ENCODE measurements around the gene ARRDC2. TPM values are rescaled to one million over a fixed set of nuclear protein-coding genes. Genes with fewer than 3 reads are reported as not detected.

ARRDC2 gene
- total and polyA plus RNA-seq, 2 of the 13 experiments (the other 11 are each of a cell fraction or from before 2014, with no cell fraction given), result 2.1 to 3.4 TPM

GRCh38 chr19:18000915-18001776 is 6.8 kb upstream of the ARRDC2 start (continued):
- TF ChIP-seq KLF16 (CRISPR knock-in tag; IDR thresholded peaks at IDR 0.05) (peak in 1 of 2 experiments; percentile 73; a peak in 2 of 4 replicates), ZNF720 (CRISPR knock-in tag; IDR thresholded peaks at IDR 0.05) (no peak), DMTF1 (CRISPR knock-in tag; IDR thresholded peaks at IDR 0.05) (no peak), CREBL2 (CRISPR knock-in tag; IDR thresholded peaks at IDR 0.05; ENCODE audit: borderline replicate concordance) (peak; percentile 38; the same call in 1 of the 2 replicates), SOX13 (IDR thresholded peaks at IDR 0.05) (no peak), SOX13 (CRISPR knock-in tag; conservative IDR thresholded peaks at IDR 0.05 in 1 of 2, IDR thresholded peaks at IDR 0.05 in 1 of 2) (no peak), ZNF839 (CRISPR knock-in tag; IDR thresholded peaks at IDR 0.05; ENCODE audit: borderline replicate concordance) (no peak), HMG20A (CRISPR knock-in tag; IDR thresholded peaks at IDR 0.05; ENCODE audit: borderline replicate concordance) (no peak), MTA3 (CRISPR knock-in tag; IDR thresholded peaks at IDR 0.05) (no peak), ZNF335 (CRISPR knock-in tag; IDR thresholded peaks at IDR 0.05) (no peak), ZNF44 (CRISPR knock-in tag; IDR thresholded peaks at IDR 0.05) (no peak), ZNF749 (CRISPR knock-in tag; IDR thresholded peaks at IDR 0.05; ENCODE audit: borderline replicate concordance) (peak; percentile 85; the same call in 1 of the 2 replicates), ZFP82 (CRISPR knock-in tag; IDR thresholded peaks at IDR 0.05; ENCODE audit: borderline replicate concordance) (peak; percentile 85; the same call in 1 of the 2 replicates), AKNA (CRISPR knock-in tag; IDR thresholded peaks at IDR 0.05; ENCODE audit: borderline replicate concordance) (no peak), PRDM10 (CRISPR knock-in tag; IDR thresholded peaks at IDR 0.05; ENCODE audit: low read depth) (no peak)
